KMS-11 (cell line): ENCODE data around the gene E2F4.

Experiments used
- H2AFZ ChIP-seq: fragments of 200-600 bp; sonication (generic); 2 replicates; pipeline ENCODE4 v1.6.1; 2016; ENCODE audit warnings: antibody characterized with exemption, mixed run types, low read depth
- H3K27ac ChIP-seq: fragments of 200-600 bp; sonication (generic); 2 replicates; pipeline ENCODE4 v1.6.1; 2016; ENCODE audit warnings: mild to moderate bottlenecking, mixed run types
- H3K27me3 ChIP-seq: fragments of 200-600 bp; sonication (generic); 2 replicates; pipeline ENCODE4 v1.6.1; 2017; ENCODE audit warnings: mild to moderate bottlenecking, low read depth, mixed run types, moderate library complexity; ENCODE audit not compliant: insufficient read depth
- H3K36me3 ChIP-seq: fragments of 200-600 bp; sonication (generic); 2 replicates; pipeline ENCODE4 v1.6.1; 2017; ENCODE audit warnings: mild to moderate bottlenecking, mixed run types; ENCODE audit not compliant: insufficient read depth
- H3K4me1 ChIP-seq: fragments of 200-600 bp; sonication (generic); 2 replicates; pipeline ENCODE4 v1.6.1; 2016; ENCODE audit warnings: mild to moderate bottlenecking, low read depth, mixed run types; ENCODE audit not compliant: poor library complexity, severe bottlenecking
- H3K4me2 ChIP-seq: fragments of 200-600 bp; sonication (generic); 2 replicates; pipeline ENCODE4 v1.7.0; 2016; ENCODE audit warnings: mild to moderate bottlenecking, mixed run types
- H3K4me3 ChIP-seq: fragments of 200-600 bp; sonication (generic); IDR thresholded peaks from 2 replicates; pipeline ENCODE4 v1.6.1; 2017; ENCODE audit warnings: low read depth, low read length, mixed read lengths; ENCODE audit not compliant: insufficient read depth
- H3K79me2 ChIP-seq: fragments of 200-600 bp; sonication (generic); 2 replicates; pipeline ENCODE4 v1.6.1; 2016; ENCODE audit warnings: low read depth, mixed run types; ENCODE audit not compliant: insufficient read depth
- H3K9ac ChIP-seq: fragments of 200-600 bp; sonication (generic); 2 replicates; pipeline ENCODE4 v1.6.1; 2016; ENCODE audit warnings: mild to moderate bottlenecking, mixed run types
- H4K20me1 ChIP-seq: fragments of 200-600 bp; sonication (generic); 2 replicates; pipeline ENCODE4 v1.6.1; 2016; ENCODE audit warnings: mild to moderate bottlenecking, mixed run types; ENCODE audit not compliant: insufficient read depth
- CTCF ChIP-seq: fragments of 200-600 bp; sonication (generic); conservative IDR thresholded peaks from 2 replicates; pipeline ENCODE4 v1.6.1; 2017; ENCODE audit warnings: low read depth, mild to moderate bottlenecking, antibody characterized with exemption, low read length, moderate library complexity, mixed read lengths

The E2F4 gene

GRCh38 chr16:67165121-67166078 is 26.6 kb upstream of the E2F4 start:
- Histone ChIP-seq H4K20me1 (no peaks in the 10 kb centered on the region), H3K4me1 (peaks cover 58% of the 10 kb centered on the region), H3K79me2 (no peaks in the 10 kb centered on the region), H3K4me2 (peak overlapping the region; percentile 44), H3K4me3 (no peak overlapping the region), H3K36me3 (no peaks in the 10 kb centered on the region), H3K27me3 (no peaks in the 10 kb centered on the region), H3K9ac (no peak overlapping the region), H3K27ac (no peak overlapping the region), H2AFZ (no peak overlapping the region)
- no peak for TF ChIP-seq CTCF

- no peak for TF ChIP-seq CTCF
- Histone ChIP-seq H3K79me2 (no peaks in the 10 kb centered on the region), H3K4me2 (no peak overlapping the region), H2AFZ (no peak overlapping the region), H3K27me3 (no peaks in the 10 kb centered on the region), H3K4me1 (peaks cover 62% of the 10 kb centered on the region), H3K9ac (no peak overlapping the region), H3K4me3 (no peak overlapping the region), H3K27ac (no peak overlapping the region), H4K20me1 (no peaks in the 10 kb centered on the region), H3K36me3 (no peaks in the 10 kb centered on the region)
Observed at GRCh38 chr16:67166110-67166547, 25.8 kb upstream of the E2F4 start.

GRCh38 chr16:67166598-67167168 is 25.3 kb upstream of the E2F4 start:
- Histone ChIP-seq H3K9ac (no peak overlapping the region), H3K36me3 (no peaks in the 10 kb centered on the region), H3K79me2 (no peaks in the 10 kb centered on the region), H3K4me2 (no peak overlapping the region; the same call in 1 of the 2 replicates), H3K4me3 (no peak overlapping the region), H2AFZ (no peak overlapping the region), H3K27ac (no peak overlapping the region), H4K20me1 (no peaks in the 10 kb centered on the region), H3K4me1 (peaks cover 62% of the 10 kb centered on the region), H3K27me3 (no peaks in the 10 kb centered on the region)
- no peak for TF ChIP-seq CTCF

- Histone ChIP-seq H3K4me1 (peaks cover 69% of the 10 kb centered on the region), H3K79me2 (no peaks in the 10 kb centered on the region), H3K4me2 (no peak overlapping the region; the same call in 1 of the 2 replicates), H3K9ac (no peak overlapping the region), H3K27ac (no peak overlapping the region), H2AFZ (no peak overlapping the region), H3K36me3 (no peaks in the 10 kb centered on the region), H3K4me3 (no peak overlapping the region), H3K27me3 (no peaks in the 10 kb centered on the region), H4K20me1 (no peaks in the 10 kb centered on the region)
- TF ChIP-seq CTCF = no peak
Observed at GRCh38 chr16:67167588-67167987, 24.4 kb upstream of the E2F4 start.
